Testis (tissue), 3 donors: Measurements from ENCODE around the gene ZNF628. TPM values are rescaled to one million over a fixed set of nuclear protein-coding genes. Genes with fewer than 3 reads are reported as not detected.

Experiments
- DNase-seq: peaks from one replicate; pipeline ENCODE4 v3.0.0-alpha.2; 2019
- H3K27ac ChIP-seq, 2 donors: fragments of 200-600 bp; sonication (generic); one replicate each; pipeline ENCODE4 v1.5.1; 2019
- H3K27me3 ChIP-seq: fragments of 200-600 bp; sonication (generic); one replicate; pipeline ENCODE4 v1.5.1; 2019
- H3K36me3 ChIP-seq: fragments of 200-600 bp; sonication (generic); one replicate; pipeline ENCODE4 v1.5.1; 2017; ENCODE audit warnings: low read depth; ENCODE audit errors: missing control alignments
- H3K4me1 ChIP-seq: fragments of 200-600 bp; sonication (generic); one replicate; pipeline ENCODE4 v1.5.1; 2019
- H3K4me3 ChIP-seq, 2 donors: fragments of 200-600 bp; sonication (generic); one replicate each; pipeline ENCODE4 v1.5.1; 2017 to 2019
- H3K9me3 ChIP-seq: fragments of 200-600 bp; sonication (generic); one replicate; pipeline ENCODE4 v1.5.1; 2017
- CTCF ChIP-seq, 3 experiments: fragments of 450-650 bp in 2 of 3; fragments of 200-600 bp in 1 of 3; sonication (generic) in 1 of 3; IDR thresholded peaks; one replicate each; pipeline ENCODE4 v1.5.1; 2016 to 2019; ENCODE audit warnings: antibody characterized with exemption in 3 of 3, mild to moderate bottlenecking in 2 of 3, moderate library complexity in 1 of 3
- POLR2A ChIP-seq: fragments of 450-650 bp; IDR thresholded peaks from one replicate; pipeline ENCODE4 v1.6.1; 2017; ENCODE audit warnings: antibody characterized with exemption, mild to moderate bottlenecking, moderate library complexity
- WGBS, 2 donors: methylation state at CpG; one replicate each; pipeline ENCODE4 v1.1.5; 2018; 5-methylcytosine and 5-hydroxymethylcytosine counted together
- intact Hi-C: fragments of 100-400 bp; cut with DNase I; formaldehyde crosslinking; loops from one replicate; pipeline ENCODE4 v1.15.1; 2023; ENCODE audit warnings: low total_unique reads
- polyA plus RNA-seq: library from polyadenylated mRNA; stranded (reverse); fragments of 350-450 nt; fragmentation: Illumina TruSeq; extraction: RNeasy Lipid Tissue Mini Kit (QIAGEN cat#74804); gene quantifications from one replicate; pipeline ENCODE4 v1.2.3, GENCODE V29; 2014; ENCODE audit warnings: low read depth, low replicate concordance; ENCODE audit not compliant: insufficient read depth
- total RNA-seq, 2 donors: library from RNA; depleted of rRNA; stranded (reverse); fragments of >200 nt; gene quantifications; one replicate each; pipeline ENCODE4 v1.2.3, GENCODE V29; 2016

The ZNF628 gene
- total and polyA plus RNA-seq, 3 donors from 2014 or later = 31.3 to 53.7 (median 33.8) TPM

GRCh38 chr19:55516878-55517620 lies 40.6 kb downstream of the ZNF628 start:
- intact Hi-C loops = loop anchor here (10.0 kb wide), 1 partner anchor 88 kb away; the partner anchor contains the start of genes ZNF524 and ZNF865
- TF ChIP-seq POLR2A = no peak
- peak; percentile 75 to 96 (median 87) for TF ChIP-seq CTCF (IDR thresholded peaks at IDR 0.05)
- H3K9me3 ChIP-seq = no peaks in the 10 kb centered on the region
- H3K4me3 ChIP-seq = peak overlapping the region; percentile 44 to 65
- peak overlapping the region; percentile 84 to 91 for H3K27ac ChIP-seq
- 8 to 11% methylated on average over 24 to 59 of the region's 61 CpGs for WGBS, 2 donors
- peaks cover 11% of the 10 kb centered on the region for H3K4me1 ChIP-seq
- DNase-seq = peak; percentile 97
- no peaks in the 10 kb centered on the region for H3K36me3 ChIP-seq
- no peaks in the 10 kb centered on the region for H3K27me3 ChIP-seq

- DNase-seq = no peak
- H3K9me3 ChIP-seq = no peaks in the 10 kb centered on the region
- 89 to 91% methylated on average over 10 of the region's 10 CpGs for WGBS, 2 donors
- no peak overlapping the region for H3K27ac ChIP-seq
- peaks cover 11% of the 10 kb centered on the region for H3K4me1 ChIP-seq
- intact Hi-C loops = loop anchor here (10.0 kb wide), 1 partner anchor 85 kb away; the partner anchor contains the start of genes ZNF524 and ZNF865
- TF ChIP-seq POLR2A (no peak), CTCF (IDR thresholded peaks at IDR 0.05) (no peak)
- H3K36me3 ChIP-seq = no peaks in the 10 kb centered on the region
- no peaks in the 10 kb centered on the region for H3K27me3 ChIP-seq
- no peak overlapping the region for H3K4me3 ChIP-seq
These were observed 43.3 kb downstream of the ZNF628 start for GRCh38 chr19:55519451-55520311.

GRCh38 chr19:55520691-55521292 lies 44.4 kb downstream of the ZNF628 start:
- intact Hi-C loops = no loop called here
- TF ChIP-seq POLR2A (no peak), CTCF (IDR thresholded peaks at IDR 0.05) (no peak)
- Histone ChIP-seq H3K27ac (no peak overlapping the region), H3K9me3 (no peaks in the 10 kb centered on the region), H3K4me1 (peaks cover 11% of the 10 kb centered on the region), H3K36me3 (no peaks in the 10 kb centered on the region), H3K4me3 (no peak overlapping the region), H3K27me3 (no peaks in the 10 kb centered on the region)
- 65 to 77% methylated on average over 12 to 14 of the region's 14 CpGs for WGBS, 2 donors
- no peak for DNase-seq

GRCh38 chr19:55525289-55526101 lies 49.1 kb downstream of the ZNF628 start:
- intact Hi-C loops = no loop called here
- WGBS, 2 donors = 29% methylated on average over 20 to 29 of the region's 29 CpGs
- no peak overlapping the region for H3K27ac ChIP-seq

More at GRCh38 chr19:55525289-55526101, 49.1 kb downstream of the ZNF628 start:
- no peak for DNase-seq
- no peaks in the 10 kb centered on the region for H3K27me3 ChIP-seq
- no peak overlapping the region for H3K4me3 ChIP-seq
- TF ChIP-seq CTCF (IDR thresholded peaks at IDR 0.05) = no peak
- no peaks in the 10 kb centered on the region for H3K36me3 ChIP-seq
- no peaks in the 10 kb centered on the region for H3K9me3 ChIP-seq
- H3K4me1 ChIP-seq = peaks cover 10% of the 10 kb centered on the region
